NCI-H2196 (cell line): Measurements from ENCODE around the gene LAMC3.
A peak's percentile ranks its signal among the peaks of the same experiment; 100 is the strongest.
"Not testable (repeated sequence)": the region's sequence is repeated elsewhere in the genome, so short reads cannot be mapped to it uniquely, and the experiment has no call there.

Experiments used
- DNase-seq: peaks from one replicate; lab custom pipeline; 2025; ENCODE audit not compliant: unreplicated experiment; lab: John Stamatoyannopoulos, UW

The LAMC3 gene

DNA sequence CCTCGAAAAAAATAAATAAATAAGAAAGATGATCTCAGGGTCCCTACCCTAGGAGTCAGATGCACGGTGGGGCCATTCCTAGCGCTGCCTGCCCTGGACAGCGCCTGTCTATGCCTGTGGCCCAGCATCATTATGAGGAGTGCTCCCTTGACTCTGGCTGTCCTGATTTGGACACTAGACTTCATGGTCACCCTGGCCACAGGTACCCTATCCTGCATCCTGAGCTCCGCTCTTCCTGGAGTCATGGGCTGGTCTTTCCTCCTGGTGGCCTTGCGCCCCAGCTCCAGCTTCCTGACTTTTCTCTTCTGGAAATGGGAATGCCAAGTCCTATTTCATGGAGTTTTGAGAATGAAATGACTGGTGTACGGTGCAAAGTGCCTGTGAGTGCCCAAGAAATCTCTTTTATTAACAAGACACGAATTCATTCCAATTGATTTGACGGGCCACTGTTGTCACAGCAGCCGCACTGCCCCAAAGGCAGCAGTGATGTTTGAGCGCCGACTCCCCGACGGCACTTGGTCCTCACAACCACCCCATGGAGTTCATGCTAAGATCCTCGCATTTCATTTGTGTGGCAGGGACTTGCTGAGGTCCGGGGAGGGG is 86.8 kb downstream of the LAMC3 start:
- DNase-seq, result no peak

GRCh38 chr9:131096269-131097125 is 87.5 kb downstream of the LAMC3 start, which contains the start of gene AIF1L:
AIF1L (plus strand) TSS chr9:131096531; CDS start chr9:131096630, 99 bp downstream.
- DNase-seq, result peak; percentile 74

DNA sequence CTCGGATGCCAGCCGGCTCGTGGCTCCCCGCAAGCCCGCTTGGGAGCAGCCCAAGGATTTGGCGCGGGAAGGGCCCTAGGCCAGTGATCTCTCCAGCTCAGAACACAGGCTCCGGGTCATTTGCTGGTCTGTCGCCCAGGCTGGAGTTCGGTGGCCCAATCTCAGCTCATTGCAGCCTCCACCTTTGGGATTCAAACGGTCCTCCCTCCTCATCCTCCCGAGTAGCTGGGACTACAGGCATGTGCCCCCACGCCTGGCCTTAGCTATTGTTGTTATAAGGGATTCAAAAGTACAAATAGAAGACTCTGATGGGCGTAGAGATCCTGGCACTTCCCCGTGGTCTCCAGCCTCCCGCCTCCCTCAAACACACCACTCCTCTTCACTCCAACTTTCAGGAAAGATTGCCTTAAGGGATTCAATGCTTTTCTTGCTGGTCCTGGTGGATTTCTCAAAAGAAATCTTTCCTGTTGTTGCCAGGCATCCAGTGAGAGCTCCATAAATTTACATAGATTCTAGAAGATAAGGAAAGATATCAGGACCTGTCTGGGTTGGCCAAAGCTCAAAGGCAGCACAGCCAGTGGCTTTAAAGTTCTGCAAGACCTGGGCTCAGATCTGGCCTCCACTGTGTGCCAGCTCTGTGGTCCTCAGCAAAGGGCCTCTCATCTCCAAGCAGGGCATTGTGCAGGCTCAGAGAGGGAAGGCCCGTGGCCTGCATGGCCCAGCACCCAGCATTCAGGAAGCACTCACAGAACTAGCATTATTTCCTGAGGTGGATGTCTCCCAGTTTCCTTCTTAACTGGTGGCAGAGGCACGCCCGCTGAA is 88.4 kb downstream of the LAMC3 start:
- no peak for DNase-seq

- no peak for DNase-seq
Measured at GRCh38 chr9:131097948-131098278, 88.9 kb downstream of the LAMC3 start.

GRCh38 chr9:131098391-131099101 is 89.6 kb downstream of the LAMC3 start:
- DNase-seq, result no peak

GRCh38 chr9:131099102-131099606 is 90.2 kb downstream of the LAMC3 start:
- DNase-seq, result no peak

DNA sequence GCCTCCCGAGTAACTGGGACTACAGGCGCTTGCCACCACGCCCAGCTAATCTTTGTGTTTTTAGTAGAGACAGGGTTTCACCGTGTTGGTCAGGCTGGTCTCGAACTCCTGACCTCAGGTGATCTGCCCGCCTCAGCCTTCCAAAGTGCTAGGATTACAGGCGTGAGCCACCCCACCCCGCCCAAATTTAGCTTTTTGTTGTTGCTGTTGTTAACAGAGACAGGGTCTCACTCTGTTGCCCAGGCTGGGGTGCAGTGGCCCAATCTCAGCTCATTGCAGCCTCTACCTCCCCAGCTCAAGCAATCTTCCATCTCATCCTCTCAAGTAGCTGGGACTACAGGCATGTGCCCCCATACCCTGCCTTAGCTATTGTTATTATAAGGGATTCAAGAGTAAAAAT is 90.9 kb downstream of the LAMC3 start:
- not testable (repeated sequence) for DNase-seq

- no peak for DNase-seq
Measured at GRCh38 chr9:131100445-131100844, 91.5 kb downstream of the LAMC3 start.

- no peak for DNase-seq
Measured at GRCh38 chr9:131101207-131101964, 92.4 kb downstream of the LAMC3 start.

- DNase-seq, result no peak
Measured at GRCh38 chr9:131103024-131103423, 94.0 kb downstream of the LAMC3 start.

- DNase-seq, result no peak
Measured at GRCh38 chr9:131103535-131103934, 94.6 kb downstream of the LAMC3 start.

GRCh38 chr9:131104016-131104740 is 95.2 kb downstream of the LAMC3 start:
- DNase-seq, result no peak

DNA sequence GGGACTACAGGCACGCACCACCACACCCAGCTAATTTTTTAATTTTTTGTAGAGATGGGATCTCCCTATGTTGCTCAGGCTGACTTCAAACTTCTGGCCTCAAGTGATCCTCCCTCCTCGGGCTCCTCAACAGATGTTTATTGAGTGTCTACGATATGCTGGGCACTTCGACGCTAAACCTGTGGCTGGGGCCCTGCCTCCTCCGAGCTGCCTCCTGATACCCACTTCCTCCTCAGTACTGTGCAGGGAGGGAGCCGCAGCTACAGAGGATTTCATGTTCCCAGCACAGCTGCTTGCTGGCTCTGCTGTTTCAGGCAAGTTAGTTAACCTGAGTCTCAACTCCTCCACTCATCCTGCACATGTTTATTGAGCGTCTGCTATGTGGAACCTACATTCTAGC is 97.0 kb downstream of the LAMC3 start:
- no peak for DNase-seq

- no peak for DNase-seq
Measured at GRCh38 chr9:131107760-131108159, 98.8 kb downstream of the LAMC3 start.

- no peak for DNase-seq
Measured at GRCh38 chr9:131111186-131111853, 102.3 kb downstream of the LAMC3 start.

GRCh38 chr9:131111854-131112311 is 102.9 kb downstream of the LAMC3 start:
- no peak for DNase-seq

- DNase-seq, result no peak
Measured at GRCh38 chr9:131112374-131113154, 103.6 kb downstream of the LAMC3 start.

GRCh38 chr9:131113655-131114054 is 104.7 kb downstream of the LAMC3 start:
- DNase-seq, result no peak
